Endometrium (tissue), 2 donors: ENCODE results near the gene ZBED4.

Experiments used
- FAIRE-seq: peaks from 2 replicates; lab custom pipeline; 2012; peaks lifted over from hg19 to GRCh38; lab: Jason Lieb, UNC
- donor health status: control.
- donor health status: control.

ZBED4 gene

GRCh38 chr22:49922926-49923325, 69.3 kb downstream of the ZBED4 start:
- FAIRE-seq = no peak

- FAIRE-seq = no peak
These were observed 69.8 kb downstream of the ZBED4 start for GRCh38 chr22:49923445-49923844.

GRCh38 chr22:49924113-49924833, 70.6 kb downstream of the ZBED4 start:
- no peak for FAIRE-seq

GRCh38 chr22:49925525-49926128, 72.0 kb downstream of the ZBED4 start:
- no peak for FAIRE-seq

GRCh38 chr22:49926916-49927315, 73.3 kb downstream of the ZBED4 start:
- no peak for FAIRE-seq

GRCh38 chr22:49927483-49928184, 74.0 kb downstream of the ZBED4 start:
- no peak for FAIRE-seq

GRCh38 chr22:49928185-49928495, 74.5 kb downstream of the ZBED4 start:
- no peak for FAIRE-seq

GRCh38 chr22:49928555-49929210, 75.0 kb downstream of the ZBED4 start:
- no peak for FAIRE-seq

GRCh38 chr22:49929211-49929979, 75.8 kb downstream of the ZBED4 start:
- no peak for FAIRE-seq

- FAIRE-seq = no peak
These were observed 76.4 kb downstream of the ZBED4 start for GRCh38 chr22:49929994-49930575.

- FAIRE-seq = no peak
These were observed 77.2 kb downstream of the ZBED4 start for GRCh38 chr22:49930596-49931412.

GRCh38 chr22:49933236-49934159, 79.9 kb downstream of the ZBED4 start:
- FAIRE-seq = no peak

GRCh38 chr22:49934160-49934890, 80.7 kb downstream of the ZBED4 start:
- no peak for FAIRE-seq

GRCh38 chr22:49934891-49935557, 81.4 kb downstream of the ZBED4 start:
- no peak for FAIRE-seq

GRCh38 chr22:49935561-49935960, 81.9 kb downstream of the ZBED4 start:
- FAIRE-seq = no peak

- FAIRE-seq = no peak
These were observed 82.7 kb downstream of the ZBED4 start for GRCh38 chr22:49936018-49936972.
